Activated naive CD8-positive, alpha-beta T cell (primary cell): Measurements from ENCODE around the gene MAGI2.
"Not testable (repeated sequence)": the region's sequence is repeated elsewhere in the genome, so short reads cannot be mapped to it uniquely, and the experiment has no call there.

ENCODE experiments used
- H3K27ac Mint-ChIP-seq: one replicate; pipeline ENCODE4 v1.8.0; 2021; ENCODE audit warnings: mixed read lengths
- H3K27me3 Mint-ChIP-seq: one replicate; pipeline ENCODE4 v1.8.0; 2021; ENCODE audit warnings: mixed read lengths
- H3K36me3 Mint-ChIP-seq: one replicate; pipeline ENCODE4 v1.8.0; 2021; ENCODE audit warnings: mixed read lengths
- H3K4me1 Mint-ChIP-seq: one replicate; pipeline ENCODE4 v1.8.0; 2021; ENCODE audit warnings: low read depth, mixed read lengths
- H3K4me3 Mint-ChIP-seq: one replicate; pipeline ENCODE4 v1.8.0; 2021; ENCODE audit warnings: mild to moderate bottlenecking, mixed read lengths
- H3K9me3 Mint-ChIP-seq: one replicate; pipeline ENCODE4 v1.8.0; 2021; ENCODE audit warnings: low read depth, mixed read lengths

MAGI2 gene

GRCh38 chr7:78307892-78308291, 1145.6 kb downstream of the MAGI2 start:
- no peaks in the 10 kb centered on the region for H3K9me3 Mint-ChIP-seq
- H3K27me3 Mint-ChIP-seq = no peaks in the 10 kb centered on the region
- H3K4me3 Mint-ChIP-seq = no peak overlapping the region
- no peak overlapping the region for H3K27ac Mint-ChIP-seq
- H3K4me1 Mint-ChIP-seq = no peaks in the 10 kb centered on the region
- no peaks in the 10 kb centered on the region for H3K36me3 Mint-ChIP-seq

- Mint-ChIP-seq H3K9me3 (no peaks in the 10 kb centered on the region), H3K27ac (no peak overlapping the region)
Measured at GRCh38 chr7:78306634-78307033, 1146.8 kb downstream of the MAGI2 start.

GRCh38 chr7:78301407-78301806, 1152.1 kb downstream of the MAGI2 start:
- Mint-ChIP-seq H3K4me3 (no peak overlapping the region), H3K9me3 (no peaks in the 10 kb centered on the region), H3K4me1 (no peaks in the 10 kb centered on the region), H3K27me3 (no peaks in the 10 kb centered on the region), H3K36me3 (no peaks in the 10 kb centered on the region), H3K27ac (no peak overlapping the region)

More at GRCh38 chr7:78306634-78307033, 1146.8 kb downstream of the MAGI2 start:
- no peaks in the 10 kb centered on the region for H3K4me1 Mint-ChIP-seq
- no peaks in the 10 kb centered on the region for H3K36me3 Mint-ChIP-seq
- H3K27me3 Mint-ChIP-seq = no peaks in the 10 kb centered on the region
- H3K4me3 Mint-ChIP-seq = no peak overlapping the region

- H3K27ac Mint-ChIP-seq = no peak overlapping the region
- no peaks in the 10 kb centered on the region for H3K4me1 Mint-ChIP-seq
Measured at GRCh38 chr7:78299088-78299487, 1154.4 kb downstream of the MAGI2 start.

GRCh38 chr7:78296644-78297371, 1156.7 kb downstream of the MAGI2 start:
- Mint-ChIP-seq H3K4me3 (no peak overlapping the region), H3K27ac (no peak overlapping the region), H3K9me3 (peaks cover 4% of the 10 kb centered on the region), H3K4me1 (no peaks in the 10 kb centered on the region), H3K36me3 (no peaks in the 10 kb centered on the region), H3K27me3 (no peaks in the 10 kb centered on the region)

More at GRCh38 chr7:78299088-78299487, 1154.4 kb downstream of the MAGI2 start:
- H3K4me3 Mint-ChIP-seq = no peak overlapping the region
- no peaks in the 10 kb centered on the region for H3K27me3 Mint-ChIP-seq
- H3K36me3 Mint-ChIP-seq = no peaks in the 10 kb centered on the region
- peaks cover 4% of the 10 kb centered on the region for H3K9me3 Mint-ChIP-seq

- H3K9me3 Mint-ChIP-seq = peaks cover 4% of the 10 kb centered on the region
- no peaks in the 10 kb centered on the region for H3K4me1 Mint-ChIP-seq
- no peaks in the 10 kb centered on the region for H3K27me3 Mint-ChIP-seq
- no peak overlapping the region for H3K4me3 Mint-ChIP-seq
- H3K36me3 Mint-ChIP-seq = no peaks in the 10 kb centered on the region
- no peak overlapping the region for H3K27ac Mint-ChIP-seq
Measured at GRCh38 chr7:78296046-78296597, 1157.3 kb downstream of the MAGI2 start.

- H3K27me3 Mint-ChIP-seq, H3K9me3 Mint-ChIP-seq, H3K36me3 Mint-ChIP-seq: not testable (repeated sequence)
Measured at GRCh38 chr7:78289471-78289870, 1164.0 kb downstream of the MAGI2 start.

GRCh38 chr7:78284945-78285344, 1168.5 kb downstream of the MAGI2 start:
- peaks cover 6% of the 10 kb centered on the region for H3K9me3 Mint-ChIP-seq
- no peaks in the 10 kb centered on the region for H3K4me1 Mint-ChIP-seq
- no peak overlapping the region for H3K27ac Mint-ChIP-seq
- no peak overlapping the region for H3K4me3 Mint-ChIP-seq
- peaks cover 10% of the 10 kb centered on the region for H3K27me3 Mint-ChIP-seq
- H3K36me3 Mint-ChIP-seq = no peaks in the 10 kb centered on the region

More at GRCh38 chr7:78289471-78289870, 1164.0 kb downstream of the MAGI2 start:
- not testable (repeated sequence) for H3K4me1 Mint-ChIP-seq, H3K27ac Mint-ChIP-seq, H3K4me3 Mint-ChIP-seq

GRCh38 chr7:78280276-78280675, 1173.2 kb downstream of the MAGI2 start:
- Mint-ChIP-seq H3K27me3 (peaks cover 8% of the 10 kb centered on the region), H3K9me3 (no peaks in the 10 kb centered on the region), H3K27ac (no peak overlapping the region), H3K36me3 (no peaks in the 10 kb centered on the region), H3K4me1 (no peaks in the 10 kb centered on the region), H3K4me3 (no peak overlapping the region)

- H3K36me3 Mint-ChIP-seq = no peaks in the 10 kb centered on the region
- peaks cover 8% of the 10 kb centered on the region for H3K27me3 Mint-ChIP-seq
- no peak overlapping the region for H3K4me3 Mint-ChIP-seq
- H3K27ac Mint-ChIP-seq = no peak overlapping the region
- H3K9me3 Mint-ChIP-seq = no peaks in the 10 kb centered on the region
- H3K4me1 Mint-ChIP-seq = no peaks in the 10 kb centered on the region
Measured at GRCh38 chr7:78279457-78279856, 1174.0 kb downstream of the MAGI2 start.

GRCh38 chr7:78279032-78279431, 1174.4 kb downstream of the MAGI2 start:
- no peak overlapping the region for H3K27ac Mint-ChIP-seq
- no peaks in the 10 kb centered on the region for H3K4me1 Mint-ChIP-seq
- no peak overlapping the region for H3K4me3 Mint-ChIP-seq
- no peaks in the 10 kb centered on the region for H3K9me3 Mint-ChIP-seq
- peaks cover 8% of the 10 kb centered on the region for H3K27me3 Mint-ChIP-seq
- no peaks in the 10 kb centered on the region for H3K36me3 Mint-ChIP-seq

- H3K9me3 Mint-ChIP-seq = peaks cover 14% of the 10 kb centered on the region
- no peaks in the 10 kb centered on the region for H3K4me1 Mint-ChIP-seq
- H3K27me3 Mint-ChIP-seq = peaks cover under 1% of the 10 kb centered on the region
- no peaks in the 10 kb centered on the region for H3K36me3 Mint-ChIP-seq
- no peak overlapping the region for H3K4me3 Mint-ChIP-seq
- H3K27ac Mint-ChIP-seq = no peak overlapping the region
Measured at GRCh38 chr7:78267141-78267540, 1186.3 kb downstream of the MAGI2 start.

GRCh38 chr7:78265486-78265885, 1188.0 kb downstream of the MAGI2 start:
- Mint-ChIP-seq H3K4me3 (no peak overlapping the region), H3K4me1 (no peaks in the 10 kb centered on the region), H3K36me3 (no peaks in the 10 kb centered on the region), H3K9me3 (peaks cover 10% of the 10 kb centered on the region), H3K27me3 (no peaks in the 10 kb centered on the region), H3K27ac (no peak overlapping the region)

GRCh38 chr7:78265071-78265470, 1188.4 kb downstream of the MAGI2 start:
- Mint-ChIP-seq H3K4me3 (no peak overlapping the region), H3K36me3 (no peaks in the 10 kb centered on the region), H3K27ac (no peak overlapping the region), H3K4me1 (no peaks in the 10 kb centered on the region), H3K9me3 (peaks cover 10% of the 10 kb centered on the region), H3K27me3 (no peaks in the 10 kb centered on the region)

- Mint-ChIP-seq H3K36me3 (no peaks in the 10 kb centered on the region), H3K27ac (no peak overlapping the region), H3K4me1 (no peaks in the 10 kb centered on the region), H3K27me3 (no peaks in the 10 kb centered on the region), H3K9me3 (peaks cover 8% of the 10 kb centered on the region), H3K4me3 (no peak overlapping the region)
Measured at GRCh38 chr7:78264105-78264504, 1189.4 kb downstream of the MAGI2 start.

- Mint-ChIP-seq H3K4me1 (no peaks in the 10 kb centered on the region), H3K27me3 (no peaks in the 10 kb centered on the region), H3K4me3 (no peak overlapping the region), H3K9me3 (peaks cover 8% of the 10 kb centered on the region), H3K36me3 (no peaks in the 10 kb centered on the region), H3K27ac (no peak overlapping the region)
Measured at GRCh38 chr7:78261739-78262138, 1191.7 kb downstream of the MAGI2 start.
